Heart left ventricle (tissue), 16 donors: Measurements from ENCODE around the gene PRX. TPM values are rescaled to one million over a fixed set of nuclear protein-coding genes. Genes with fewer than 3 reads are reported as not detected.

Experiments used
- ATAC-seq, 4 donors: fragments of 200-7000 bp; cut with Tn5 transposase; one replicate each; pipeline ENCODE4 v1.9.1; 2020 to 2022; ENCODE audit warnings: moderate library complexity in 4 of 4, mild to moderate bottlenecking in 3 of 4, moderate number of reproducible peaks in 1 of 4
- DNase-seq, 5 donors: peaks; one replicate each; pipeline ENCODE4 v3.0.0-alpha.2; 2020
- H3K27ac ChIP-seq, 12 donors: fragments of 200-600 bp; sonication (generic) in 4 of 12; one replicate each; pipeline versions ENCODE4 v1.5.0 to v1.8.0; 2016 to 2022; ENCODE audit warnings: mild to moderate bottlenecking in 2 of 12
- H3K27me3 ChIP-seq, 9 donors: fragments of 200-600 bp; sonication (generic) in 2 of 9; one replicate each; pipeline versions ENCODE4 v1.5.1 to v1.8.0; 2016 to 2022; ENCODE audit warnings: mild to moderate bottlenecking in 3 of 9
- H3K36me3 ChIP-seq, 9 donors: fragments of 200-600 bp; sonication (generic) in 2 of 9; one replicate each; pipeline versions ENCODE4 v1.5.0 to v1.8.0; 2018 to 2022; ENCODE audit warnings: mild to moderate bottlenecking in 2 of 9
- H3K4me1 ChIP-seq, 12 donors: fragments of 200-600 bp; sonication (generic) in 4 of 12; one replicate each; pipeline versions ENCODE4 v1.5.0 to v1.8.0; 2016 to 2022; ENCODE audit warnings: mild to moderate bottlenecking in 3 of 12
- H3K4me3 ChIP-seq, 12 donors: fragments of 200-600 bp; sonication (generic) in 4 of 12; one replicate each; pipeline versions ENCODE4 v1.5.0 to v1.8.0; 2017 to 2022; ENCODE audit warnings: mild to moderate bottlenecking in 9 of 12, moderate library complexity in 4 of 12
- H3K9me3 ChIP-seq, 12 donors: fragments of 200-600 bp; sonication (generic) in 4 of 12; one replicate each; pipeline versions ENCODE4 v1.5.0 to v1.8.0; 2016 to 2022; ENCODE audit warnings: mild to moderate bottlenecking in 1 of 12
- CTCF ChIP-seq, 12 donors: fragments of 200-600 bp; sonication (generic) in 4 of 12; IDR thresholded peaks; one replicate each; pipeline versions ENCODE4 v1.5.0 to v1.8.0; 2018 to 2022; ENCODE audit warnings: antibody characterized with exemption in 12 of 12, mild to moderate bottlenecking in 5 of 12
- POLR2A ChIP-seq, 2 donors: fragments of 450-650 bp; IDR thresholded peaks; one replicate each; pipeline ENCODE4 v1.6.1; 2017; ENCODE audit warnings: antibody characterized with exemption in 2 of 2, mild to moderate bottlenecking in 2 of 2, moderate library complexity in 2 of 2
- WGBS, 4 donors: extraction: QIAGEN DNeasy Blood & Tissue Kit in 2 of 4; methylation state at CpG; one replicate each; pipeline versions ENCODE4 v1.1.5 to v1.1.7; 2013 to 2018; 5-methylcytosine and 5-hydroxymethylcytosine counted together
- intact Hi-C, 10 donors: fragments of 100-400 bp; cut with DNase I; formaldehyde crosslinking; loops; one replicate each; pipeline versions ENCODE4 v1.11.1 to v1.14.2; 2022
- polyA plus RNA-seq, 2 donors: library from polyadenylated mRNA; stranded (reverse); fragments of 200-250 nt; gene quantifications; one replicate each; pipeline ENCODE4 v1.2.3, GENCODE V29; 2013
- total RNA-seq, 9 donors: library from RNA; depleted of rRNA in 2 of 9; stranded (reverse); fragments of >200 nt in 2 of 9; fragmentation: NEBNext Ultra II Directional in 3 of 9; extraction: Animal tissue kit (Norgen Biotek cat#: 25700) in 3 of 9; gene quantifications; one replicate each; pipeline versions ENCODE4 v1.1.0 to v1.2.4, GENCODE V29; 2016 to 2023
- donor health status: ischemic (EF 13 %, LVEDD 7.1; RV severe dilation, severe dysfunction).
- donor health status: healthy with polysubstance abuse.
- donor health status: DM: no; HTN: yes; CAD: no.
- donor health status: DM: no; HTN: no; CAD: no.
- donor health status: ischemic (EF 25% LVEDD 6.9; RV normal size, moderate dysfunction).
- donor health status: ischemic (EF 25% LVEDD 5.7; RV mildly dilated, moderate dysfunction).
- donor health status: healthy.
- donor health status: DM: yes; HTN: yes; CAD: no.
- donor health status: ischemic (EF 35%, LVEDD 5.7; RV mildly dilated, moderate dysfunction).
- donor health status: nonischemic (EF 11% LVEDD 7.7; RV severe dilation, severe dysfunction).
- donor health status: DM: yes; HTN: yes; CAD: no.
- donor health status: PGD.
- donor health status: ischemic (EF 29% LVEDD 5.4; RV normal size, mild dysfunction).
- donor health status: nonischemic (EF 23%, LVEDD 6.1; RV moderate dilation, normal function).

Gene PRX
- total and polyA plus RNA-seq, 11 donors, result 2.5 to 4.6 (median 3.1) TPM

DNA sequence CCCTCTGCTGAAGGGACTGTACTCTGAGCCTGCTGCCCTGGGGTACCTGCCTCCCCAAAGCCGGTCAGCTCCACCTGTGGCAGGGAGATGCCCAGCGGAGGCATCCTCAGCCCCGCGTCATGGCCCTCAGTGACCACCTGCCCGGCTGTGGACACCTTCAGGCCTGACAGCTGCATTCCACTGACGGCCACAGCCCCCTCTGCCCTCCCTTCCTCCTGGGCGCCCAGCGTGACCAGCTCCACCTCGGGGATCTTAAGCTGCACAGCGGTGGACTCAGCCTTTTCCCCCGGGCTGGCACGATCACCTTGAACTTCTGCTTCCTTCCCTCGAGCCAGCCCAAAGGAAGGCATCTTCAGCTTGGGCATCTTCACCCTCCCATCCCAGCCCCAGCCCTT, 18.4 kb downstream of the PRX start:
- H3K27ac ChIP-seq, result no peak overlapping the region
- peaks cover 0 to 8% (median 0%) of the 10 kb centered on the region in 9 donors for H3K36me3 ChIP-seq
- H3K27me3 ChIP-seq, result no peaks in the 10 kb centered on the region
- H3K4me1 ChIP-seq, result no peaks in the 10 kb centered on the region
- DNase-seq (no peak), ATAC-seq (no peak)
- no peaks in the 10 kb centered on the region for H3K9me3 ChIP-seq
- TF ChIP-seq POLR2A (IDR thresholded peaks at IDR 0.05), result no peak
- no peak for TF ChIP-seq CTCF (IDR thresholded peaks at IDR 0.05)
- intact Hi-C loops, result no loop called here
- 81 to 85% (median 82%) methylated on average over 13 of the region's 13 CpGs for WGBS, 4 donors
- H3K4me3 ChIP-seq, result no peak overlapping the region

GRCh38 chr19:40393894-40394815, 19.0 kb downstream of the PRX start:
- WGBS, 4 donors, result 89 to 94% (median 91%) methylated on average over 25 to 41 of the region's 41 CpGs
- no peak overlapping the region for H3K27ac ChIP-seq
- TF ChIP-seq POLR2A (IDR thresholded peaks at IDR 0.05) (no peak), CTCF (IDR thresholded peaks at IDR 0.05) (no peak)
- H3K9me3 ChIP-seq, result no peaks in the 10 kb centered on the region
- intact Hi-C loops, result no loop called here
- no peaks in the 10 kb centered on the region for H3K4me1 ChIP-seq
- no peak for DNase-seq
- no peak for ATAC-seq
- no peak overlapping the region for H3K4me3 ChIP-seq
- H3K36me3 ChIP-seq, result peaks cover 0 to 8% (median 0%) of the 10 kb centered on the region in 9 donors
- H3K27me3 ChIP-seq, result no peaks in the 10 kb centered on the region

GRCh38 chr19:40392894-40393517, 20.2 kb downstream of the PRX start:
- Histone ChIP-seq H3K27me3 (no peaks in the 10 kb centered on the region), H3K4me1 (no peaks in the 10 kb centered on the region), H3K36me3 (peaks cover 0 to 8% (median 0%) of the 10 kb centered on the region in 9 donors), H3K9me3 (no peaks in the 10 kb centered on the region), H3K4me3 (no peak overlapping the region), H3K27ac (no peak overlapping the region)
- intact Hi-C loops, result no loop called here
- ATAC-seq (peak in 1 of 4 donors; percentile 35), DNase-seq (no peak)
- 43 to 66% (median 54%) methylated on average over 9 of the region's 9 CpGs for WGBS, 4 donors
- TF ChIP-seq CTCF (IDR thresholded peaks at IDR 0.05) (peak in 8 of 12 donors; percentile 9 to 35 (median 18)), POLR2A (IDR thresholded peaks at IDR 0.05) (no peak)

DNA sequence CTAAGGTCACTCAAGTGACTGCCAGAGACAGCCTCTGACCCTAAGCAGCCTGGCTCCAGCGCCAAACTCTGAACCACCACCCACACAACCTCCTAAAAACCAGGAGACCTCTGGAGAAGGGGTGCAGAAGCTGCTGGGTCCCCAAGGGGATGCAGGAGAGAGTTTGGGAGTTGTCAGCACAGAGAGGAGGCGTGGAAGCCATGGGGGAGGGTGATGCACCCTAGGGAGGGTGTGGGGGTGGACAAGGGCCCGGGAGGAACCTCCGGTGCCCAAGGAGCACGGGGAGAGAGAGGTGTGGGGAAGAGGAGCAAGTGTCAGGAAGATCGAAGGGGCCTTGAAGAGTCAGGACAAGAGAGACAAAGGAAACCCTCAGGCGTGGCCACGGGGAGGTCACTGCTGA, 21.1 kb downstream of the PRX start:
- Histone ChIP-seq H3K9me3 (no peaks in the 10 kb centered on the region), H3K4me1 (no peaks in the 10 kb centered on the region), H3K27me3 (no peaks in the 10 kb centered on the region), H3K27ac (no peak overlapping the region), H3K36me3 (peaks cover 0 to 4% (median 0%) of the 10 kb centered on the region in 9 donors), H3K4me3 (no peak overlapping the region)
- TF ChIP-seq CTCF (IDR thresholded peaks at IDR 0.05) (no peak), POLR2A (IDR thresholded peaks at IDR 0.05) (no peak)
- DNase-seq, result no peak
- no peak for ATAC-seq
- 62 to 73% (median 73%) methylated on average over 8 of the region's 8 CpGs for WGBS, 4 donors
- intact Hi-C loops, result no loop called here
